NCI-H526 treated with DMSO at 0.1 percent for 48 hours (cell line): Measurements from ENCODE around the gene SLC4A5.

ENCODE experiments used
- DNase-seq: peaks from one replicate; lab custom pipeline; 2025; lab: John Stamatoyannopoulos, UW

Gene SLC4A5

DNA sequence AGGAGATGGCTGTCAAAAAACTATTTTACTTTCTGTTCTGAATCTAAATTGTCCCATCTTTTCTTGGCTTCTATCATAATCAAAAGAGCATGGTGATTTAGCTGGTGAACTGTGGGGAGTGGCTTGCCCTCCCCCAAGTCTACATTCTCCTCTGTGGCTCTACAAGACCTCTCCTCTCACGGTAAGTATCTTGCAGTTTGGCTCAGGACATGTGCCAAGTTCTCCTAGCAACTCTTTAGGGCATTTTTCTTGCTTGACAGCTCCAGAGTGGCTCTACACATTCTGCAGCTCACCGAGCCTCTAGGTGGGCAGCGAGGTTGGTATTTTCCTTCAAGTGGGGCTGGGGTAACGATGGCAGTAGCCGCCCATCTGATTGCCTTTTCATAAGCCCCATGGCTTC, 29.1 kb downstream of the SLC4A5 start:
- no peak for DNase-seq

DNA sequence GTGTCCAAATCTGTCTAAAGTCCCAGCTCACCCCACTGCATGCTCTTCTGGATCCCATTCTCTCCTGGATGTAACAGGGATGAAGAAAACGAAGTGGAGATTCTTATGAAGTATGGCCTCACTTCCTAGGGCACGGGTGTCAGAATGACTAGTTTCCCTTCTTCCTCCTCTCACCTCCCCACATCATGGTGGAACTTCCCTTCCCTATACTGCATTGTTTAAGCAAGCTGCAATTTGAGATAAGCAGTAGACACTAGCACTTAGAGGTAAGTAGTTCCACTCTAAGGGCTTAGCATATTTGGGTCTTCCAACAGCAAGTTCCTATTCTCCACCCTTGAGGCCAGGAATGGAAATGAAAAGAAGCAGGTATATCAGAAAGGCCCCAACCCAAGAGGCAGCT, 29.7 kb downstream of the SLC4A5 start:
- DNase-seq, result no peak

DNA sequence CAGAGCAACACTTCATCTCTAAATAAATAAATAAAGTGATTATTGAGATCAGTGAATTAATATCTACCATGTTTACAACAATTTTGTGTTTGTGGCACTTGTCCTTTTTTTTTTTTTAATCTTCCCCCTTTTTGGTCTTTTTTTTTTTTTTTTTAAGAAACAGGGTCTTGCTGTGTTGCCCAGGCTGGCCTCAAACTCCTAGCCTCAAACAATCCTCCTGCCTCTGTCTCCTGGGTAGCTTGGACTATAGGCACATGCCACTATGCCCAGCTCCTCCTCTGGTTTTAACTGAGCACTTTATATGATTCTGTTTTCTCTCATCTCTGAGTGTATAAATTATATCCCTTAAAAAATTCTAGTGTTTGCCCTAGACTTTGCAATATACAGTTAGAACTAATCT, 30.3 kb downstream of the SLC4A5 start:
- DNase-seq, result no peak

DNA sequence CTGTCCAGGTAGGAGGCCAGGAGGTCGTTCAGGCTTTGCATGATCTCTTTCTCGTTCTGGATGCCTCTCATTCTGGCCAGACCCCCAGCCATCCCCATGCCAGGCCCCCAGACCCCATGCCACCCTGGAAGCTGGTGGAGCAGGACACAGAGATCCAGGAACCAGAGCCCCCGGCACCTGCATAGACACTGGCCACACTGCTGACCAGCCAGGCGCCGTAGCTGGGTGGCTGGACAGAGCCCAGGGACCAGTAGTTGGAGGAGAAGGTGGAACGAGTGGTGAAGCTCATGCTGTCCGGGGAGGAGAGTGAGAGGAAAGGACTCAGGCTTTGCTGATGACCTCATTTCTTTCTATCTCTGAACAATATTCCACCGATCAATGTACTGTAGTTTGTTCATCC, 35.5 kb downstream of the SLC4A5 start:
- DNase-seq, result no peak

DNA sequence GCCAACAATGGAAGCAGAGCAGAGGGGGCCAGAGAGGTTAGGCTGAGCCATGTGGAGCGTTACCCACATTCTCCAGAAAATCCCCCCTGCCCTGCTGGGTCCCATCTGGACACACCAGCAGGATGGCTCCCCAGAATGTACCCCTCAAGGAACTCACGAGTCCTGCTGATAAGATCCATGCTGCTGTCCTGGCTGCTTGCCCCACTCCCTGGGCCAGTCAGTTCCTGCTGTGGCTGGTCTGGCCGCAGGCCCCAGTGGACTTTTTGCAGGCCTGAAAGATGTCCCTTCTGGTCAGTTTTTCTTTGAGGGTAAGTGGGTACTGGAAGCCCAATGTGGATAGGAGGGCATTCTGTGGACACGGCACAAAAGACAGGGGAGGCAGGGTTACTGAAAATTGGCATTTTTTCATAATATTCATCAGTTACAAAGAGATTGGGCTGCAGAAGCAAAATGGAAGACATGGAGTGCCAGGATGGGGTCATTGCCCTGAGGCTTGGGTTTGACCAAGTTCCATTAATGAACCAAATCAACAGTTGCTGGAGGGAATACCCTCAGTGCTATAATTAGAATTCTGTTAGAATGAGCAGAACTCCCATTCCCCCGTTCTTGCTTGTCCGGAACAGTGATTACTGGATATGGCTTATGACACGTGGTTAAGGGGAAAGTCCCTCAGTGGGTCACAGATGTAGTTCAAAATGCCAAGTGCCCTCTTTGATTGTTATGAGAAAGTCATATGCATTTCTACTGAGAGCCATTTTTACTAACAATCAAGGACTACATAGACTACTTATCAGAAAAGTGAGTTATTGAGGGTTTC, 38.7 kb downstream of the SLC4A5 start:
- DNase-seq, result no peak

DNA sequence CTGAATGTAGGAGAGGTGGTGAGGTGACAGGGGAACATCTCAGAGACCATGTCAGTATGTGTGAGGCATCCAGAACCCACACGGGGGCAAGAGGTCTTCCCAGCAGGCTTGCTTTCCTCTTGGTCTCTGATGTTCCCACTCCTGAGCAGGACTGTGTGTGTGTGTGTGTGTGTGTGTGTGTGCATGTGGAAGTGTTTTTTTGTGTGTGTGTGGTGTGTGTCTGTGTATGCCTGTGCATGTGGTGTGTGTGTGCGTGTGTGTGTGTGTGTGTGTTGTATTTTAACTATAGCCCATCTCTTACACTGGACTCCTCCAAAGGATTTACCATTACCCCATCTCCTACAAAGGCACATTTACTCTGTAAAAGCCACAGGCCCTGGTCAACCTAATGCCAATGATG, 40.4 kb downstream of the SLC4A5 start:
- no peak for DNase-seq

DNA sequence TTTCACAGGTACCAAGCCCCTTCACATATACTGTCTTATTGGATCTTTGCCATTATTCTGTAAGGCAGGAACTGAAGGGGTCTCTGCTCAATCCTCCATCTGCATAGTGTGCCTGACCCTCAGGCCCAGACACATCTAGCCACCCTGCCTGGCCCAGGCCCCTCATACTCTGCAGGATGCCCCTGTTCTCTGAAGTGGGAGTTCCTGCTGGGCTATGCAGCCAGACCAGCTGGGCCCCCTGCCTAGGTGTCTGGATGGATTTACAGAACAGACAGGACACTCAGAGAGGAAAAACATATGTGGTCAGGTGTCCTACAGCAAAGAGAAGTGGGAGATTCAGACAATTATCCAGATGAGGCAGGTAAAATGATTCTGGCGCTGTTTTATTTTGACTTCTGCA, 42.0 kb downstream of the SLC4A5 start:
- no peak for DNase-seq

DNA sequence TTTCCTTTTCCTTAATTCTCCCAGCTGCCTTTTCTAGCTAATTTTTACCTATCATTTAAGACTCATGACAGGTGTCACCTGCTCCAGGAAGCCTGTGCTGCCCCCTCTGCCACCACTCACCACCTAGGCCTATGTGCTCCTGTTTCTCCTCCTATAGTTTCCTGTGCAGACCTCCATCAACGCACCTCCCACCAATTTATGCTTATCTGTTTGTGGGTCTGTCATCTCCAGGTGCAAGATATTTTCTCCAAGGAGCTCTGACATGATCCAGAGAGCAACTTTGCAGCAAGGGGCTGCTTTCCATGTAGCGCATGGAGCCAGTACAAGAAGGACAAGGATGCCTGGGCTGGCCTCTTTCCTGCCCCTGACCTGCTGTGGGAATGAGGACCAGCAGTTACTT, 42.7 kb downstream of the SLC4A5 start:
- no peak for DNase-seq

DNA sequence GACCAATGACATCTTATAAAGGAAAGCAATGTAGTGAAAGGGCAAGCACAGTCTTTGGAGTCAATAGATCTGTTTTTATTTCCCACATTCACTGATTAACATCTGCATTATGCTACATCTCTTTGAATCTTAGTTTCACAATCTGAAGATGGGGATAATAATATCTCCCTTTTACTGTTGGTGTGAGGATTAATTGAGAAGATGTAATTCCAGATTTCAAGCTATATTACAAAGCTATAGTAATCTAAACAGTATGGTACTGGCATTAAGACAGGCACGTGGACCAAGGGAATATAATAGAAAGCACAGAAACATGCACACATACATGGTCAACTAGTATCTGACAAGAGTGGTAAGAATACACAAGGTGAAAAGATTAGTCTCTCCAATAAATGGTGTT, 45.3 kb downstream of the SLC4A5 start:
- no peak for DNase-seq

DNA sequence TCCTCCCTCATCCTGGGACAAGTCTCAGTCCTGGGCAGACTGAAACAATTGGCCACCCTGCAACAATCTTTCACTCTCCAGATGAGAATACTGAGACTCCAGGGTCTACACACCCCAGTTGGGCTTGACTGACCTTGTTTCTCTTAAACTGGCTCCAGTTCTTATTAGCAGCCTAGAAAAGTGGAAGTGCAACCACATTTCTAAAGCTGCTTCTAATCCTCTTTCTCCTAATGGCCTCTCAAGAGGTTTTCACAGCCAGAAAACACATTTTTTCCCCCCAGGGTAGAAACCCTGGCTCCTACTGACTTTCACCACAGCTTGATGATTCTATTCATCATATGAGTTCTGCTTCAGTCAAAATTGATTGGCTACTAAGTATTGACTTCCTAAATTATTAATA, 45.8 kb downstream of the SLC4A5 start:
- no peak for DNase-seq

DNA sequence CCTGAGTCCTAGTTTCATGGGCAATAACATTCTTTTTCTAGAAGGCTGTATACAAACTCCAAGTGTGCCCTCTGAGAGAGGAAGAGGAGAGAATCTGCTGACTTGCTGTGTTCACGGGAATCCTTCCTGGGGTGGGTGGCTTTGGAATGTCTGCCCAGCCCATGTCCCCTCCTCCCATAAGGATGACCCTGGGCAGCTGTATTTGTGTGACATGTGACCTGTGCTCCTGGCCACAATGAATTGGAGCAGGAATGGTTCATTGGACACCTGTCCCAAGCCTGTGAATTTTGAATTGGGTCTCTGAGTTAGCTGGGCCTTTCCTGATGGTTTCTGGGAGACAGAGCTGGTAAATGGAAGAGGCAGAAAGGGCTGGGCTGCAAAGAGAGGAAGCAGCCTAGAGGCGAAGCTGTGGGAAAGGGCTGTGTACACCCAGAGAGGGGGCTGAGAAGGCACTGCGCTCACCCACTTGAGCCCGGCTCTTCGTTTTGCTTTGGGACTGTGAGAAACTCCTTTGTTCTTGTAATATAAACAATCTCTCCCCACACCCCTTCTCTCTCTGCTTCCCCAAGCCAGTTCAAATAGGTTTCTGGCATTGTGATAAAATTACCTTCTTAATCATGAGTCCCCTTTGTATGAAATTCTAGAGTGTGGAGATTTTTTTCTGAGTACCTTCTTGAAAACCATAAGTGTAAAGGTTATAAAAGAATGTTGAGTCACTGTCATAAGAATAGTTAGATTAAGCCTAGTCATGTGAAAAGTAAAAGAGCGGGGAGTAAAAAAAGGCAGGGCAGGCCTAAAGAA, 49.8 kb downstream of the SLC4A5 start:
- no peak for DNase-seq

DNA sequence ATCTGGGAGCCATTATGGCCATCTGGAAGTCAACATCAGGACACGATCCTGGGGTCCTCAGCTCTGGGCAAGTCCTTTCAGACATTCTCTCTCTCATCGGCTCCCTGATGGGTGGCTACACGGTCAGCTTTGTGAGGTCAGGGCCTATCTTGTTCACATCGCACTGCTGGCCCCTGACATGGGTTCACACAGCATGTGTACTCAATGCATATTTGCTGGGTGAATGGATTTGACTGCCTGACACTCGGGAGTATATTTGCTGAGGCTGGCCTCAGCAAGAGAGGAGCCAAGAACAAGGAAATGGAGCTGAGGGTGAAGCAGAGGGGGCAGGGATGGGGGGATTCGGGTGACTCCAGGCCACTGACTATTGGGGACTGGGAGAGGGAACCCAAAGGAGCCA, 50.5 kb downstream of the SLC4A5 start:
- DNase-seq, result no peak

DNA sequence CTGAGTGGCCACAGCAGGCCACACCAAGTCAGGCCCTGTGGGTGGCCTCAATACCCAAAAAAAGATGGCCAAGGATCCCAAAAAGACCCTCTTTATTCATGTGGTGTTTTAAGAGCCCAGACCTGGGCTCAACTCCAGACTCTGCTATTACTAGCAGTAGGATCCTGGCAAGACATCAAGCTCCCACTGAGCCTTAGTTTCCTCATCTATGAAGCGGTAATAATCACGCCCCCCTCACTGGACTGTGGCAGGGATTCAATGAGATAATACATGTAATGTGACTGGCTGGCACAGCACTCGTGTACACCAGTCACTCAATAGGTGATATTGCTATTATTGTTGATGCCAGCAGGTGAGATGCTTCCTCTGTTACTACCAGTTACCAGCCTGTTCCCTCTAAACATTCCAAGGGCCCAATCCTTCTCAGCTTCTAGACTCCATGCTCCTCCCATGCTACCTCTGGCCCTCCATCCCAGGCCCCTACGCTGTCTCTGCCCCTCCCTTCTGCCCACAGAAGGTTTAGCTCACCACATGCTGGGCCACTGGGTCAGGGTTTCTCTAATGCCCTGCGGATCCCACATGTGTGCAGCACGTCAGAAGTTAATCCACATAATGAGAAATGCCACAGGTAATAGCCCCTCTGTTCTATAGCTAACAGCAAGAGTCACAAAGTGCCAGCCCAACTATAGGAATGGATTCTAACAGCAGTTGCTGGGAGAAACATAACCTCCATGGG, 51.2 kb downstream of the SLC4A5 start:
- no peak for DNase-seq

DNA sequence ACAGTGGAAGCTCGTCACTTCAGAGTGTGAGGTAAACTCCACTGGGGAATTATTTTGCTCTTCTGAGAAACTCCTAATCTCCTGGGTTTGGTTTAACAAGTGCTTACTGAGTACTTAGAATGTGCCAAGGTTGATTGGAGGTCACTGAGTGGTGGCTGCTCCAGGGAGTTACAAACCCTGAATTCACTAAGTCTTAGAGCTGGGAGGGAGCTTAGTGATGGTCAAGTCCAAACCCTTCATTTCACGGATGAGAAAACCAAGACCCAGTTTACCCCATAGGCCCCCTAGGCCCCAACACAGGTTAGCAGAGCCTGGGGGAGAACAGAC, 52.0 kb downstream of the SLC4A5 start:
- no peak for DNase-seq

DNA sequence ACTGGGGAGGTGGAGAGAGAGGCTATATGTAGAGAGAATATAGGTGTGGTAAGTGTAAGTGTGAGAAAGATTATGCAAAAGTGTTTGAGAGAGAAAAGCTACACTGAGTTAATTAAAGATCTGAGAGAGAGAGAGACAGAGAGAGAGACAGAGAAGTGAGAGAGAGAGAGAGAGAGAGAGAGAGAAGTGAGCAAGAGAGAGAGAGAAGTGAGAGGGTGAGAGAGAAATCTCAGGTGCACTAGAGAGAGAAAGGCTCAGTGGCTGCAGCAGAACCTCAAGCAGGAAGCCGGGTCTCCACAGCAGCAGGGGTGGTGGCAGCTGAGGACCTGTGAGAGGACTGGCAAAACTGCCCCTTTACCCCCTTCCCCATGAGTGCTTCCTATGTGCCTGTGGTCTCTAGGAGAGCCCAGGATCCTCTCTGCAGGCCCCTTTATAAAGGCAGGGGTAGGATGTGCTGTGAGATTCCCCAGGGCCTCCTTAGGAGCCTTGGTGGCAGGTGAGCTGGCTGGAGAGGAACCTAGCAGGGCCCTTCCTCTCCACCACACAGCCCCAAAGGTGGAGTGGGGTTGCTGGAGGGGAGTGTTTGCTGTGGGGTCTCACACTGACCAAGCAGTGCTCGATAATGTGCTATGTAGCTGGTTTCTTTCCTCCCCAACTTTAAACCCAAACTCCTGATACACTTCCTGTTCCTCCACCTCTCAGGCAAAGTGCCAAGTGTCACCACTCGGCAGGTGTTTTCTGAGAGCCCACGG, 52.6 kb downstream of the SLC4A5 start:
- no peak for DNase-seq

DNA sequence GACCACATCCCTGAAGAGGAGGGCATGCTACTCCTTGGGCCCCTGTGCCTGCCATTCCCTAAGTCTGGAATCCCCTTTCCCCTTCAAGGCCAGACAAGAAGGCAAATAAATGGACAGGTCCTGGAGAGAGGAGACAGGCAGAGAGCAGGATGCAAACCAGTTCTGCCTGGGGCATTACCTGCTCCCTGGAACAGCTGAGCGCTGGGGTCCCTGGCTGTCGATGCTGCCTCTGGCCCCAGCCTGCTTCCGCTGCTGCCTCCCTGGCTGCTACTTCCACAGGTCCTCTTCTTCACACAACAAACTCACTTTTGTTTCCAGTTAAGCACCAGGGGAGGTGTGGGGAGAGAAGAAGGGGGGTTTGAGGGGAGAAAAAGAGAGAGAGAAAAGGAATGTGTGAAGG, 53.1 kb downstream of the SLC4A5 start:
- DNase-seq, result no peak

DNA sequence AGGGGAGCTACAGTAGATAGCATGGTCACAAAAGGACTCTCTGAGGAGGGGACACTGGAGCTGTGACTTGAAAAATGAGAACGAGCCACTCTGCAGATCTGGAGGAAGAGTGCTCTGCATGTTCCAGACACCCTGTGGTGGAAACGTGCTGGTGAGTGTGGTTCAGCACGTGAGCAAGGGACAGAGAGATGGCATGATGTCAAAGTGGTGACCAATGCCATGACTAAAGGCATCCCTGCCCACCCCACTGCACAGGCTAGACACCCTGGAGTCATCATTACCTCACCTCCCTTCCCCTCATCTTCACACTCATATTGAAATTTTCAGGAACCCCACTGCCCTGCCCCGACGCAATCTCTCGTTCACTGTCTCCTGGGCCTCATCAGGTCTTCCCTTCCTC, 56.5 kb downstream of the SLC4A5 start:
- DNase-seq, result no peak

DNA sequence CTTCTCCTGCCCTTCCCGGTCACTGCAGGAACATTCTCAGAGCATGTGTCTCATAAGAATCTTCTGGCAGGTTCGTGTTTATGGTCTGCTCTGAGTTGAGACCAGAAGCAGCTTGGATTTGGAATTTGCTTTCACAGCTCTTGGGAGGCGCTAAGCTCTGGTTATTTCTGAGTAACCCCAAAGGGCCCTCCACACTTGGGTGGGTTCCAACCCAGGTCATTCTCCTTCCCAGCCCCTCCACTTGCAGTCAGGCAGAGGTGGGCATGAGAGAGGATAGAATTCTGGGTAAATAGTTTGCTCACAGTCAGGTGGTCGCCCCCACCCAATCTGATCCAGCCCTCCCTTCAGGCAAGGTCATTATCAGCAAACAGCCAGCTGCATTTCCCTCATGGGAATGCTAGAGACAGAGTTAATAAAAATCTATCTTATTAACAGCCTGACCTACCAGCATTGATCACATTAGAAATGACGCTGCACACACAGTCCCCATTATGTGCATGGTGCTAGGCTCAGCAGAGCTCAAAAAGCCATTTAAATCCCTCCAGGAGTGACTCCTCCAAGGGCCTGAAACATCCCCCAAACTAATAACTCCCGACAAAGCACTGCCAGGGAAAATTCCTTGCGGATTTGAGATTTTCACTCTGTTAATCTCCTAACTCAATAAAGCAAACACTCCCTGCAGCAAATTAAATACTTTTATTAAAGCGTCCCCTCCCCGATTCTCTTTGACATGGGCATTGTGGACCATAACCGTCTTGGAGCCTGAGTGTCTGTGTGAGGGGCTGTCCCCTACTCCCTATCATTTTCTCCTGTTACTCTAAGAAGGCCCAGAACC, 61.9 kb downstream of the SLC4A5 start:
- DNase-seq, result no peak

DNA sequence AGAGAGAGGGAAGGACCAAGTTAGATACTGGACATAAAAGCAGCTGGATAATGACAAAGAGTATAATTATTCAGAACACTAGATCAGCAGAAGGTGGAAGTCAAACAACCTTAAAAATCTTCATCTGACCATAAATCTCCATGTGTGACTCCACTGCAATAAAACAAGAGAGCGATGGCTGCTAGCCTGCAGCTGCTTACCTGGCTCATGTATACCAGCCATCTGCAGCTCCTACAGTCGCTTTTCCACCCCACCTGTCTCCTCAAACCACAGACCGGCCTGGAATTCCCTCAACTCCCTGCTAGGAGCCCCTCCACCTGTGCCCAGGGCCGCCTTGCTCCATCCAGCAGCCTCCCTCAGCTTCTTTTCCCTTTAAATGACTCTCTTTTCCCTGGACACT, 64.5 kb downstream of the SLC4A5 start:
- no peak for DNase-seq

DNA sequence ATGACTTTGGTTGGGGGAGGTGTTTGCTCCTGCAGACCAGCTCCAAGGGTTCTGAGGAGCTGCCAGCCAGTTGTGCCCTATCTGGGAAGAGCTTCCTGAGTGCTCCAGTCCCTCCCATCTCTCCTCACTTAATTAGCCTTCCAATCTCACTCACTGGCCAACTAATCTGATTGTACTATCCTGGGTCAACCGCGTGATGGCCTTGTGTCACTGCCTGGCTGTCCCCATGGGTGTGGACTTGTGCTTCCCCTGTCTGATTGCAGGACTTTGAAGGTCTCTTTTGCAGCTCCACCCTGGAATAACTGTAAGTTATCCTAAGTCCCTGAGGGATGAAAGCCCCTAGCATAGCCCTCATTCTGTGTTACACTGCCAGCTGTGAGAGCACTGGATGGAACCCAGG, 65.0 kb downstream of the SLC4A5 start:
- DNase-seq, result no peak

DNA sequence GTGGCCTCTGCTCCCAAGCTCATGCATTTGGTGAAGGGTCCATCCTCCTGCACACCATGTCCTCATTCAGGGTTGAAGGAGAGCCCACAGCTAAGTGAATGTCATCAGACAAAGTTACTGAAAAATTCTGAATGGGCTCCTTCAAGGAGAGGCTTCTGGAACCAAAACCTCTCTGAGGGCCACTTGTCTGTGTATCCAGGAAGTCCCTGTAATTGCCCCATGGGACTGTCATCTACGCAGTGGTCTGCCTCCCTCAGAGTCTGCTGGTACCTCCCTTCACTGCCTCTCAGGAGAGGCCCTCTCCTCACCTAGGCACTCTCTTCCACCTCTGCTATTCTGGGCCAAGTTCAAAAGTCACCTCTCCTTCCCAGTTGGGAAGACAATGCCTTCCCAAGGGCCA, 68.0 kb downstream of the SLC4A5 start:
- DNase-seq, result no peak
